ENCODE results near the gene SLC17A1. TPM values are rescaled to one million over a fixed set of nuclear protein-coding genes. Genes with fewer than 3 reads are reported as not detected.

SLC17A1 gene, protein sequence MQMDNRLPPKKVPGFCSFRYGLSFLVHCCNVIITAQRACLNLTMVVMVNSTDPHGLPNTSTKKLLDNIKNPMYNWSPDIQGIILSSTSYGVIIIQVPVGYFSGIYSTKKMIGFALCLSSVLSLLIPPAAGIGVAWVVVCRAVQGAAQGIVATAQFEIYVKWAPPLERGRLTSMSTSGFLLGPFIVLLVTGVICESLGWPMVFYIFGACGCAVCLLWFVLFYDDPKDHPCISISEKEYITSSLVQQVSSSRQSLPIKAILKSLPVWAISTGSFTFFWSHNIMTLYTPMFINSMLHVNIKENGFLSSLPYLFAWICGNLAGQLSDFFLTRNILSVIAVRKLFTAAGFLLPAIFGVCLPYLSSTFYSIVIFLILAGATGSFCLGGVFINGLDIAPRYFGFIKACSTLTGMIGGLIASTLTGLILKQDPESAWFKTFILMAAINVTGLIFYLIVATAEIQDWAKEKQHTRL
- total RNA-seq (not detected), polyA plus RNA-seq (not detected), total RNA-seq (0 reads per million in 6 experiments)

DNA sequence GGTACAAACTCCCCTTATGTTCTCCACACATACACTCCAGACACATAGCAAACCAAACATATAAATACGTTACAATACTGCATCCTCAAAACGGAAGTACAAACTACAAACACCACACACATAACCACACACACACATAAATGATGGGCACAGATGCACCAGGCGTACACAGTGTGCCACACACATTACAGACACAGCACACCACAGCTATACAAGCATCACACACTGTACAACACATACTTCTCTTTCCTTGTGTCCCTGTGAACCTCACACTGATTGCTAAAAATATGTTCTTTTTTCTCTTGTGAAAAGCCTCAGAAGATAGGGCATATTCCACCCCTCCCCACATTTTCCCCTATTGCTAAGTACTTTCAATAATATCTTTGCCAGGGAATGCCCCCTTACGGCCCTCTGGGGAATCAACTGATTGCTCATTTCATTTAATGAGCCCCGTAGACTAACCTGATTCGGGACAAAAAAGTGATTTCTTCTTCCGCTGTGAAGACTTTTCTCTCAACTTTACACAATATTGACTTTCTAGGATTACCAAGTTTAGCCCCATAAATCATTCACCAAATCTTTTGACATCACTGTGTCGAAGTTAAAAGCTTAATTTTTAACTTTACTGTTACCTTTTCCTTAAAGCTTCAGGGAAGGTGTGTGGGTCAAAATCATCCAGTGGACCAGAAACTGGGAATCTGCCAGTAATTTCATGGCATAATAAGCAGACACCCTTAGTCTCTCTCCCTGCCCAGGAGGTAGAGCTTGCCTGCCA, at the start of gene SLC17A1:
Gene SLC17A1 (minus strand): TSS at position 521 of the 775 bp plus-strand sequence. CDS start 1,495 bp downstream, outside the sequence.
- Mint-ChIP-seq H3K4me3 (no peak within 1 kb of the TSS), H3K36me3 (no peaks in the 10 kb centered on the region), H3K4me1 (no peaks in the 10 kb centered on the region), H3K9me3 (no peaks in the 10 kb centered on the region), H3K27me3 (peaks cover 12 to 27% (median 15%) of the 10 kb centered on the region in 5 donors), H3K27ac (peak within 1 kb of the TSS in 1 of 10 donors; percentile 3)
- POLR2A ChIA-PET, result no interaction called here
- no peak for ATAC-seq
- no peak for DNase-seq

DNA sequence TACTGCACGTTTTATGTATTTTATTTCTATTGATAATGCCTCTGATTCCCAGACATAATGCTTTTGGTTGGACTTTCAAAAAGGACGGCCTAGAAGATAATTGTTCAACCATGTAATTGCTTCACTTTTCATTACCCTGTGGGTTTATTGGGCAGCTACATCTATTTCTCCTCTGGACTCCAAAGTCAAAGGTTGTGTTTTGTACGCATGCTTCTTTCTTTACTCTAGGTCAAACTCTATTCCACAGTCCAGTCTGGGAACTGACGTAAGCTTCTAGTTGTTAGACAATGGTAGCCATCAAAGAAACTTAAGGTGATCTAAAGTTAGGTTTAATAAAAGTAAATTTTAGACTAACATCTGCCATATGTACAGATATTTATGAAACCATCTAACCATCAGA, 48.7 kb upstream of the SLC17A1 start:
- H3K9me3 Mint-ChIP-seq, result no peaks in the 10 kb centered on the region
- H3K4me1 Mint-ChIP-seq, result peaks cover 2 to 9% (median 4%) of the 10 kb centered on the region in 4 donors
- no peak overlapping the region for H3K27ac Mint-ChIP-seq
- no peak overlapping the region for H3K4me3 Mint-ChIP-seq
- POLR2A ChIA-PET, result no interaction called here
- H3K27me3 Mint-ChIP-seq, result peaks cover 0 to 7% (median 0%) of the 10 kb centered on the region in 5 donors
- H3K36me3 Mint-ChIP-seq, result no peaks in the 10 kb centered on the region
- DNase-seq (no peak), ATAC-seq (no peak)

DNA sequence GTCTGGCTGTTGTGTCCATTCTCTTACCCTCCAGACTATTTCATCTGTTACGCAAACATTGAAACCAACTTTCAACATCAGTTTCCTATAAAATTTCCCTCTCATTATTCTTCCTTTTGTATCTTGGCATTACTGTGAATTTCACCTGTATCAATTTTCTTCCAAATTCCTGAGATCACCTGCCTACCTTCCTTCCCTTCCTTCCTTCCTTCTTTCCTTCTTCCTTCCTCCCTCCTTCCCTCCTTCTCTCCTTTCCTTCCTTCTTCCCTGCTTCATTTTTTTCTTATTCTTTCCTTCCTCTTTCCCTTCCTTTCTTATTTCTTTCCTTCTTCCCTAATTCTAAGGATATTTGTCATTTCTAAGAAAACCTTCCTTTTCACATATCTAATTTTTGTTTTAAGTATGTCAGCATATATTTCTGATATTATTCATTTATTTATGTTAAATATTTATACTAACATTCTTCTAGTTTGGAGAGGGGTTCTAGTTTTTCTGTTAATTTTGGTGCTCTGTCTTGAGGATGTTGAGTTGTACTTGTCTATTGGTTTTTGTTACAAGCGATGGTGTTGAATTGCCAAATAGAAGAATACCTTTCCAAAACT, 47.0 kb upstream of the SLC17A1 start:
- Mint-ChIP-seq H3K27me3 (peaks cover 0 to 7% (median 0%) of the 10 kb centered on the region in 5 donors), H3K9me3 (no peaks in the 10 kb centered on the region), H3K4me1 (peaks cover 7 to 18% (median 10%) of the 10 kb centered on the region in 4 donors), H3K36me3 (no peaks in the 10 kb centered on the region), H3K27ac (no peak overlapping the region), H3K4me3 (no peak overlapping the region)
- ATAC-seq (no peak), DNase-seq (no peak)
- POLR2A ChIA-PET, result interaction anchor here (0.6 kb wide), 1 partner anchor 600 kb away, joined by 5 read pairs; the partner anchor contains the start of gene CARMIL1

DNA sequence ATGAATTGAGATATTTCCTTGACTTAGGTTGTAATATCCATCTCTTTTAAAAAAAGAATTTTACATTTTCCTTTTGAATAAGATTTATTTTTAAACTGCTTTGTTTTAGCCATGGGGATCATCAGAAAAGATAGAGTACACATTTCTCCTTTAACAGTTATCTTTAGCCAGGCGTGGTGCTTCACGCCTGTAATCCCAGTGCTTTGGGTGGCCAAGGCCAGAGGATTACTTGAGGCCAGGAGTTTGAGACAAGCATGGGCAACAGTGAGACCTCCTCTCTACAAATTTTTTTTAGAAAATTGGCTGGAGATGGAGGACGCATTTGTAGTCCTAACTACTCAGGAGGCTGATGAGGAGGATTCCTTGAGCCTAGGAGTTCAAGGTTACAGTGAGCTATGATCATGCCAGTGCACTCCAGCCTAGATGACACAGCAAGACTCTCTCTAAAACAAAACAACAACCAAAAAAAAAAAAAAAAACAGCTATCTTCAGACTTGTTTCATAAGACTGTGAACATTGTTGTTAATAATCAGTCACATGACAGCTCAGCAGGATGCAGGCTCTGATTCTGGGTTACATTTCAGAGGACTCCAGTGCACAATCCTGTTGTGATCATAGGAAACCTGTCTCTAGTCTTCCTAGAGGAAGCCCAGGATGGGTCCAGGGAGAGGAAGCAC, 44.2 kb upstream of the SLC17A1 start:
- H3K27me3 Mint-ChIP-seq, result peaks cover 0 to 3% (median 0%) of the 10 kb centered on the region in 5 donors
- H3K9me3 Mint-ChIP-seq, result no peaks in the 10 kb centered on the region
- peak overlapping the region in 1 of 10 donors; percentile 73 for H3K27ac Mint-ChIP-seq
- no peaks in the 10 kb centered on the region for H3K36me3 Mint-ChIP-seq
- DNase-seq (no peak), ATAC-seq (no peak)
- POLR2A ChIA-PET, result no interaction called here
- peaks cover 5 to 20% (median 17%) of the 10 kb centered on the region in 4 donors for H3K4me1 Mint-ChIP-seq
- no peak overlapping the region for H3K4me3 Mint-ChIP-seq

DNA sequence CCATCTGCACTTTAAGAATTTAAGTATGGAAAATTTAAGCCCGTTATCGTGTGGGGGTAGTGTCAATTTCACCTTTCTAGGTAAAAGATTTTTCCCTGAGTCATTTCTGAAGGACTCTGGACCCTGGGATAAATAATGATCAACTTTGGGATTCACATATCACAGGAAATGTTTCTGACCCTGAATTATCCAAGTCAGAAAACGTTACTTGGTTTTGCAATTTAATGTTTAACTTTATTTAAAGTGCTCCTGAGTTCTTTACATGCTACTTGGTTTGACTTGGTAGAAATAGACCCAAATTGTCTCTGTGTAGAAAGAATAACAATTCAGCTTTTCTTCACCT, 43.7 kb upstream of the SLC17A1 start:
- no peak for DNase-seq
- Mint-ChIP-seq H3K4me1 (peaks cover 5 to 20% (median 17%) of the 10 kb centered on the region in 4 donors), H3K4me3 (no peak overlapping the region), H3K27me3 (peaks cover 0 to 3% (median 0%) of the 10 kb centered on the region in 5 donors), H3K27ac (no peak overlapping the region), H3K36me3 (no peaks in the 10 kb centered on the region), H3K9me3 (no peaks in the 10 kb centered on the region)
- ATAC-seq, result no peak
- POLR2A ChIA-PET, result no interaction called here

DNA sequence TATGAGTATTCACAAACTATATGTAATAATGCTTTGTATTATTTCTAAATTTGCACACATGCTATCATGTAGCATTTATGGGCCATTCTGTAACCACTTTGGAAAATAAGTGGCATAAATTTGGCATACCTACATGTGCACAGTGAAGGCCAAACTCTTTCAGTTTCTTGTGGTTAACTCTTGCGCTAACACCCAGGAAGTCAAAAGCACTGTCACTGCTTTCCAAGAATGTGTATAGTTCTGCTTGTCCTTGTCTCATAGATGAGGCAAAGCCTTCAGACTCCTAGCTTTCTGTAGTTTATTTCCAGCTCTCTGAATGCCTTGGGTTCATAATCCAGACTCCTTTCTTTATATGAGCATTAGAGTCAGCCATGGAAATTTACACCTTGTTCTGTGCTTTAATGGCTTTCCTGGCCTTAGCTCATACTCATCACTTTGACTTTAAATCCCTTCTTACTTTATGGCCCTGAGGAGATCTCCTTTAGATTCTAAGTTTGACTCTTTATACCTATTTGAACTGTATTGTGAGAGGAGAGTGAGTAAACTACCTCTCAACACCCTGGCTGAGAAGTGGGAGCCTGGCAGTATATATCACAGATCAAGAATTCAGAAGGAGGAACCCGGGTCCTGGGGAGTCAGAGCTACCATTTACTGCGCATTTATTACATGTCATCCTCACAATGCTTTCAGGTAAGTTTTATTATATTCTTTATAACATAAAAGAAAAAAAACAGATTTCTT, 43.1 kb upstream of the SLC17A1 start:
- DNase-seq, result no peak
- POLR2A ChIA-PET, result no interaction called here
- ATAC-seq, result peak; percentile 46 to 64
- Mint-ChIP-seq H3K4me3 (no peak overlapping the region), H3K4me1 (peaks cover 5 to 20% (median 17%) of the 10 kb centered on the region in 4 donors), H3K36me3 (no peaks in the 10 kb centered on the region), H3K9me3 (no peaks in the 10 kb centered on the region), H3K27ac (no peak overlapping the region), H3K27me3 (peaks cover 0 to 3% (median 0%) of the 10 kb centered on the region in 5 donors)

DNA sequence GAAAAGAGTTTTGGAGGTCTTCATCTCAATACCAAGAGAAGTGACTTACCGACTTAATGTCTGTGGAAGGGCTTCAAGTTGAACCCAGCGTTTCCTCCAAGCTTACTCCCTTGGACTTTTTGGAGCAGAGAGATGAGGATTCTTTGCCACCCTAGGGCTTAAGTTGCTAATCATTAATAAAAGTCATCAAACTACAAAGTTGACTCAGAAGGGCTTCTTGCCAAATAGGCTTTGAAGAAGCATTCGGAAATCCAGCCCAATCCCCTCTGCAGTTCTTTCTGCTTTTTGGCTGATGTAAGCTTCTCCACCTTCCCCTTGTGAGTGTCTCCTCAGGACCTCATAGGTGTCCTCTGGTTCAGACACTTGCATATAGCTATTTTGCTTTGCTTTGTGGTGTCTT, 42.3 kb upstream of the SLC17A1 start, which contains the start of gene SLC17A3:
Gene SLC17A3 (minus strand): TSS at position 126 of the 400 bp plus-strand sequence. CDS start 5,856 bp downstream, outside the sequence.
- POLR2A ChIA-PET, result no interaction called here
- Mint-ChIP-seq H3K9me3 (no peaks in the 10 kb centered on the region), H3K27ac (no peak within 1 kb of the TSS), H3K27me3 (peaks cover 0 to 3% (median 0%) of the 10 kb centered on the region in 5 donors), H3K36me3 (no peaks in the 10 kb centered on the region), H3K4me1 (peaks cover 5 to 20% (median 17%) of the 10 kb centered on the region in 4 donors), H3K4me3 (peak within 1 kb of the TSS in 1 of 10 donors; percentile 22)
- DNase-seq (no peak), ATAC-seq (no peak)

DNA sequence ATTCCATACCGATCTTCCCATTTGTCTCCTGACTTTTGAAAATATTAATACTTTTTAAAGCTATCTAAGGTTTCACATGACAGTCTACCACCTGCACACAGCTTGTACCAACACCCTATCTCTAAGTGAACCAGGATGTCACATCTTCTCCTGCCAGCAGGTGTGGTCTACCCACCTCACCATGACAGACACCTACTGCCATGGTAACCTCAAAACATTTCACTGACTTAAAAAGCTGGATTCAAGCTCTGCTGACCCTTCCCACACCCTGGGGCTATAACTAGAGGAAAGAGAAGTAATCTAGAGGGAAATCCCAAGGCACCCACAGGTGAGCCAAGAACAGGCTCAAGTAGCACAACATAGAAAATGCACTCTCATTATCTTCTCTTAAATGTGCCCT, 41.0 kb upstream of the SLC17A1 start:
- Mint-ChIP-seq H3K27ac (peak overlapping the region in 2 of 10 donors; percentile 36), H3K4me3 (no peak overlapping the region), H3K27me3 (peaks cover 0 to 2% (median 0%) of the 10 kb centered on the region in 5 donors), H3K4me1 (peaks cover 5 to 20% (median 17%) of the 10 kb centered on the region in 4 donors), H3K36me3 (no peaks in the 10 kb centered on the region), H3K9me3 (no peaks in the 10 kb centered on the region)
- DNase-seq, result peak in 5 of 10 donors; percentile 0 to 38 (median 22)
- ATAC-seq, result peak; percentile 64 to 87
- POLR2A ChIA-PET, result no interaction called here

DNA sequence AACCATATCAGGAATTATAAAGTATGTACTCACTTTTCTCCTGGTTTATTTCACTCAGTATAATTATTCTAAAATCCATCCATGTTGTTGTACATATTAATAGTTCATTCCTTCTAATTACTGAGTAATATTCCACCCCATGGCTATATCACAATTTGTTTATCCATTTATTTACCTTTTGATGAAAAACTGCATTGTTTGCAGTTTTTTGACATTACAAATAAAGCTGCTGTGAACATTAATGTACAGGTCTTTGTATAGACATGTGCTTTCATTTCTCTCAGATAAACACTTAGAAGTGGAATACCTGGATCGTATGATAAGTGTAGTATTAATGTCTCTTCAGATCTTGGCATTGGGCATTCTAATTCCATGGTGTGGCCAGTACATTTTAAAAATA, 38.0 kb upstream of the SLC17A1 start:
- no peak overlapping the region for H3K4me3 Mint-ChIP-seq
- no peak overlapping the region for H3K27ac Mint-ChIP-seq
- ATAC-seq (no peak), DNase-seq (no peak)
- peaks cover 0 to 3% (median 0%) of the 10 kb centered on the region in 9 donors for H3K9me3 Mint-ChIP-seq
- H3K4me1 Mint-ChIP-seq, result peaks cover 10 to 33% (median 29%) of the 10 kb centered on the region in 4 donors
- POLR2A ChIA-PET, result no interaction called here
- H3K36me3 Mint-ChIP-seq, result no peaks in the 10 kb centered on the region
- H3K27me3 Mint-ChIP-seq, result peaks cover 0 to 2% (median 0%) of the 10 kb centered on the region in 5 donors

DNA sequence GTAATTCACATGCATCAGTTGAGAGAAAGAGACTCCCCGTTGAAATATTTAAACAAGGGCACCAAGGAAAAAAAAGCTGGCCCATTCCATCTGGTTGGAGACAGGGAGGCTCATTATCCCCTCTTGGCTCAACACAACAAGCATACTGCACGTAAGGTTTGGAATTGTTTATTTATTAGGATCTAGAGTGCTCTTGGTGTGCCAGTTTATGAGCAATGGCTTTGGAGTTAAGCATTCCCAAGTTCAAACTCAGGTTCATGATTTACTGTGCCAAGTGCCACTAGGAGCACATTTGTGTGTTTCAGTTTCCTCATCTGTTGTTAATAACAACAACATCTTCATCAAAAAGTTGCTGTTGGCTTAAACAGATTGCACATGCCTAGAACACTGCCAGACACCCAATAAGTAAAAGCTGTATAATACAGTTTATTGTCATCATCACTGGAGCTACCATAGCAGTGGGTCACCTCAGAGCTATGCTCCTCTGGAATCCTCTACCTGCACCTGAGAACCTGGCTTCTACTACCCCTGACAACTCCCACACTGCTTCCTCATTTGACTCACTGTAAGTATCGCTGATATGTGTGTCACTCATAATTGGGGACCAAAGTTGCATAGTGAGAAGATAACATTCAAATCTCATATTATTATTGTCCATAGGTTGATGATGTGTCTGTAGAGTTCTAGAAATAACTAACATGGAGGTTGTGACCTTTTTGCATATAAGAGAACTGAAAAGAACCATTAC, 36.8 kb upstream of the SLC17A1 start:
- DNase-seq (no peak), ATAC-seq (no peak)
- Mint-ChIP-seq H3K9me3 (peaks cover 0 to 15% (median 0%) of the 10 kb centered on the region in 9 donors), H3K4me1 (peaks cover 15 to 34% (median 31%) of the 10 kb centered on the region in 4 donors), H3K27me3 (peaks cover 0 to 10% (median 0%) of the 10 kb centered on the region in 5 donors), H3K36me3 (peaks cover 0 to 9% (median 2%) of the 10 kb centered on the region in 3 donors), H3K4me3 (no peak overlapping the region), H3K27ac (peak overlapping the region in 1 of 10 donors; percentile 1)
- POLR2A ChIA-PET, result no interaction called here

DNA sequence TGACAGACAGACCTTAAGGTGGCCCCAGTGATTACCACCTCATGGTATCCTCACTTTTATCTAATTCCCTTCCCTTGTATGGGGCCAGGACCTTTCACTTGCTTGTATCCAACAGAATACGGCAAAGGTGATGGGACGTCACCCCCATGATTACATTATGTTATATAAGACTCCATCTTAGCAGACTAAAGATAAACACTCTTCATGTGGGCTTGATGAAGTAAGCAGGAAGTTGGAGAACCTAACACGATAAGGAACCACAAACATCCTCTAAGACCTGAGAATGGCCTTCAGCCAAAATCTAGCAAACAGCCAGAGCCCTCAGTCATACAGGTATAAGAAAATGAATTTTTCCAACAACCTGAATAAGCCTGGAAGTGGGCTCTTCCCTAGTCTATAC, 34.2 kb upstream of the SLC17A1 start:
- Mint-ChIP-seq H3K4me3 (peak overlapping the region in 9 of 10 donors; percentile 6 to 60 (median 49)), H3K4me1 (peaks cover 13 to 26% (median 20%) of the 10 kb centered on the region in 4 donors), H3K27ac (peak overlapping the region; percentile 61 to 94 (median 79)), H3K36me3 (peaks cover 0 to 9% (median 2%) of the 10 kb centered on the region in 3 donors), H3K27me3 (peaks cover 0 to 11% (median 0%) of the 10 kb centered on the region in 5 donors), H3K9me3 (peaks cover 0 to 17% (median 0%) of the 10 kb centered on the region in 9 donors)
- ATAC-seq, result peak; percentile 94 to 96
- POLR2A ChIA-PET, result no interaction called here
- DNase-seq, result peak in 8 of 10 donors; percentile 12 to 81 (median 62)
